H1 (cell line): ENCODE data around the gene DHRS13.

Experiments
- GABPA ChIP-seq: IDR thresholded peaks from 2 replicates; pipeline ENCODE4 v1.6.1; 2011; ENCODE audit warnings: mild to moderate bottlenecking, low read length, moderate library complexity, borderline replicate concordance; ENCODE audit not compliant: insufficient read depth
- MAFK ChIP-seq: IDR thresholded peaks from 2 replicates; pipeline ENCODE4 v1.6.1; 2012; ENCODE audit warnings: low read depth, mild to moderate bottlenecking, improper control_type of control experiment, low read length
- NRF1 ChIP-seq: IDR thresholded peaks from 2 replicates; pipeline ENCODE4 v1.6.1; 2011; ENCODE audit warnings: mild to moderate bottlenecking, low read depth, low read length, improper control_type of control experiment
- POLR2A ChIP-seq, 2 experiments: IDR thresholded peaks; 1 replicate in 1 of 2; 2 replicates in 1 of 2; pipeline ENCODE4 v1.6.1; 2011; ENCODE audit warnings: low read depth in 2 of 2, low read length in 2 of 2, mild to moderate bottlenecking in 2 of 2; ENCODE audit errors: control extremely low read depth in 1 of 2
- POLR2AphosphoS5 ChIP-seq: IDR thresholded peaks from 2 replicates; pipeline ENCODE4 v1.6.1; 2011; ENCODE audit warnings: low read depth, low read length
- TBP ChIP-seq: IDR thresholded peaks from 2 replicates; pipeline ENCODE4 v1.6.1; 2011; ENCODE audit warnings: low read depth, low read length, improper control_type of control experiment
- TF ChIP-seq, protein P1 (sequence below), 3 experiments: IDR thresholded peaks; 1 replicate in 2 of 3; 2 replicates in 1 of 3; pipeline versions ENCODE4 v1.5.1 to v1.6.1; 2011; ENCODE audit warnings: low read length in 3 of 3, mild to moderate bottlenecking in 3 of 3, inconsistent platforms in 2 of 3, low read depth in 1 of 3, moderate library complexity in 1 of 3; ENCODE audit not compliant: insufficient read depth in 1 of 3; ENCODE audit errors: control extremely low read depth in 1 of 3
- TF ChIP-seq, protein P2 (sequence below): IDR thresholded peaks from 2 replicates; pipeline ENCODE4 v1.6.1; 2012; ENCODE audit warnings: inconsistent platforms
- TF ChIP-seq, protein P3 (sequence below): fragments of 300-600 bp; sonication (generic); IDR thresholded peaks from 2 replicates; pipeline ENCODE4 v1.7.1; 2012; ENCODE audit warnings: low read length, moderate library complexity, mild to moderate bottlenecking, inconsistent platforms; ENCODE audit not compliant: insufficient replicate concordance

DNA sequence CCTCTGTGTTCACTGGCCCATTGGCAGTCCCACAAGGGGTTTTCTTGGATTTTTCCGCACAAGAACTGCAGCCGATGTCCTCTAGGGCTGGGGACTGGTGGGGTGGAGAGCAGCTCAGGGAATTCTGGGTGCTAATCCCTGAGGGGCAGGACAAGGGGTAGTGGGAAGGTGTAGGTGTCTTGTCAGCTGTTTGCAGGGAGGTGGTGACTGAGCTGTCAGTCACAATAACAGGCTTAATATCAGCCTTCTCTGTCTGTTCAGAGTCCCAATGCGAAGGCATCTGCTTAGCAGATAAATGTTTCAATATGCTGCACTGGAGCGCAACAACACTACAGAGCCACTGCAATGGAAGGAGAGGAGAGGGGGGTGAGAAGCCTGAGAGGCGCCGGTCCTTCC, 10.1 kb upstream of the DHRS13 start:
- TF ChIP-seq, protein P1, sequence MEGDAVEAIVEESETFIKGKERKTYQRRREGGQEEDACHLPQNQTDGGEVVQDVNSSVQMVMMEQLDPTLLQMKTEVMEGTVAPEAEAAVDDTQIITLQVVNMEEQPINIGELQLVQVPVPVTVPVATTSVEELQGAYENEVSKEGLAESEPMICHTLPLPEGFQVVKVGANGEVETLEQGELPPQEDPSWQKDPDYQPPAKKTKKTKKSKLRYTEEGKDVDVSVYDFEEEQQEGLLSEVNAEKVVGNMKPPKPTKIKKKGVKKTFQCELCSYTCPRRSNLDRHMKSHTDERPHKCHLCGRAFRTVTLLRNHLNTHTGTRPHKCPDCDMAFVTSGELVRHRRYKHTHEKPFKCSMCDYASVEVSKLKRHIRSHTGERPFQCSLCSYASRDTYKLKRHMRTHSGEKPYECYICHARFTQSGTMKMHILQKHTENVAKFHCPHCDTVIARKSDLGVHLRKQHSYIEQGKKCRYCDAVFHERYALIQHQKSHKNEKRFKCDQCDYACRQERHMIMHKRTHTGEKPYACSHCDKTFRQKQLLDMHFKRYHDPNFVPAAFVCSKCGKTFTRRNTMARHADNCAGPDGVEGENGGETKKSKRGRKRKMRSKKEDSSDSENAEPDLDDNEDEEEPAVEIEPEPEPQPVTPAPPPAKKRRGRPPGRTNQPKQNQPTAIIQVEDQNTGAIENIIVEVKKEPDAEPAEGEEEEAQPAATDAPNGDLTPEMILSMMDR (IDR thresholded peaks at IDR 0.05; ENCODE audit: control extremely low read depth in 1 of 3, insufficient read depth in 1 of 3, low read depth in 1 of 3, low read length in 3 of 3), result no peak
- TF ChIP-seq POLR2A (IDR thresholded peaks at IDR 0.05; ENCODE audit: control extremely low read depth in 1 of 2, low read depth in 2 of 2, low read length in 2 of 2) (no peak; a peak in 1 of 3 replicates), GABPA (no peak), TBP (no peak), MAFK (no peak), NRF1 (no peak), POLR2AphosphoS5 (no peak)
- TF ChIP-seq, protein P2, sequence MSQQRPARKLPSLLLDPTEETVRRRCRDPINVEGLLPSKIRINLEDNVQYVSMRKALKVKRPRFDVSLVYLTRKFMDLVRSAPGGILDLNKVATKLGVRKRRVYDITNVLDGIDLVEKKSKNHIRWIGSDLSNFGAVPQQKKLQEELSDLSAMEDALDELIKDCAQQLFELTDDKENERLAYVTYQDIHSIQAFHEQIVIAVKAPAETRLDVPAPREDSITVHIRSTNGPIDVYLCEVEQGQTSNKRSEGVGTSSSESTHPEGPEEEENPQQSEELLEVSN, result no peak
- TF ChIP-seq, protein P3, sequence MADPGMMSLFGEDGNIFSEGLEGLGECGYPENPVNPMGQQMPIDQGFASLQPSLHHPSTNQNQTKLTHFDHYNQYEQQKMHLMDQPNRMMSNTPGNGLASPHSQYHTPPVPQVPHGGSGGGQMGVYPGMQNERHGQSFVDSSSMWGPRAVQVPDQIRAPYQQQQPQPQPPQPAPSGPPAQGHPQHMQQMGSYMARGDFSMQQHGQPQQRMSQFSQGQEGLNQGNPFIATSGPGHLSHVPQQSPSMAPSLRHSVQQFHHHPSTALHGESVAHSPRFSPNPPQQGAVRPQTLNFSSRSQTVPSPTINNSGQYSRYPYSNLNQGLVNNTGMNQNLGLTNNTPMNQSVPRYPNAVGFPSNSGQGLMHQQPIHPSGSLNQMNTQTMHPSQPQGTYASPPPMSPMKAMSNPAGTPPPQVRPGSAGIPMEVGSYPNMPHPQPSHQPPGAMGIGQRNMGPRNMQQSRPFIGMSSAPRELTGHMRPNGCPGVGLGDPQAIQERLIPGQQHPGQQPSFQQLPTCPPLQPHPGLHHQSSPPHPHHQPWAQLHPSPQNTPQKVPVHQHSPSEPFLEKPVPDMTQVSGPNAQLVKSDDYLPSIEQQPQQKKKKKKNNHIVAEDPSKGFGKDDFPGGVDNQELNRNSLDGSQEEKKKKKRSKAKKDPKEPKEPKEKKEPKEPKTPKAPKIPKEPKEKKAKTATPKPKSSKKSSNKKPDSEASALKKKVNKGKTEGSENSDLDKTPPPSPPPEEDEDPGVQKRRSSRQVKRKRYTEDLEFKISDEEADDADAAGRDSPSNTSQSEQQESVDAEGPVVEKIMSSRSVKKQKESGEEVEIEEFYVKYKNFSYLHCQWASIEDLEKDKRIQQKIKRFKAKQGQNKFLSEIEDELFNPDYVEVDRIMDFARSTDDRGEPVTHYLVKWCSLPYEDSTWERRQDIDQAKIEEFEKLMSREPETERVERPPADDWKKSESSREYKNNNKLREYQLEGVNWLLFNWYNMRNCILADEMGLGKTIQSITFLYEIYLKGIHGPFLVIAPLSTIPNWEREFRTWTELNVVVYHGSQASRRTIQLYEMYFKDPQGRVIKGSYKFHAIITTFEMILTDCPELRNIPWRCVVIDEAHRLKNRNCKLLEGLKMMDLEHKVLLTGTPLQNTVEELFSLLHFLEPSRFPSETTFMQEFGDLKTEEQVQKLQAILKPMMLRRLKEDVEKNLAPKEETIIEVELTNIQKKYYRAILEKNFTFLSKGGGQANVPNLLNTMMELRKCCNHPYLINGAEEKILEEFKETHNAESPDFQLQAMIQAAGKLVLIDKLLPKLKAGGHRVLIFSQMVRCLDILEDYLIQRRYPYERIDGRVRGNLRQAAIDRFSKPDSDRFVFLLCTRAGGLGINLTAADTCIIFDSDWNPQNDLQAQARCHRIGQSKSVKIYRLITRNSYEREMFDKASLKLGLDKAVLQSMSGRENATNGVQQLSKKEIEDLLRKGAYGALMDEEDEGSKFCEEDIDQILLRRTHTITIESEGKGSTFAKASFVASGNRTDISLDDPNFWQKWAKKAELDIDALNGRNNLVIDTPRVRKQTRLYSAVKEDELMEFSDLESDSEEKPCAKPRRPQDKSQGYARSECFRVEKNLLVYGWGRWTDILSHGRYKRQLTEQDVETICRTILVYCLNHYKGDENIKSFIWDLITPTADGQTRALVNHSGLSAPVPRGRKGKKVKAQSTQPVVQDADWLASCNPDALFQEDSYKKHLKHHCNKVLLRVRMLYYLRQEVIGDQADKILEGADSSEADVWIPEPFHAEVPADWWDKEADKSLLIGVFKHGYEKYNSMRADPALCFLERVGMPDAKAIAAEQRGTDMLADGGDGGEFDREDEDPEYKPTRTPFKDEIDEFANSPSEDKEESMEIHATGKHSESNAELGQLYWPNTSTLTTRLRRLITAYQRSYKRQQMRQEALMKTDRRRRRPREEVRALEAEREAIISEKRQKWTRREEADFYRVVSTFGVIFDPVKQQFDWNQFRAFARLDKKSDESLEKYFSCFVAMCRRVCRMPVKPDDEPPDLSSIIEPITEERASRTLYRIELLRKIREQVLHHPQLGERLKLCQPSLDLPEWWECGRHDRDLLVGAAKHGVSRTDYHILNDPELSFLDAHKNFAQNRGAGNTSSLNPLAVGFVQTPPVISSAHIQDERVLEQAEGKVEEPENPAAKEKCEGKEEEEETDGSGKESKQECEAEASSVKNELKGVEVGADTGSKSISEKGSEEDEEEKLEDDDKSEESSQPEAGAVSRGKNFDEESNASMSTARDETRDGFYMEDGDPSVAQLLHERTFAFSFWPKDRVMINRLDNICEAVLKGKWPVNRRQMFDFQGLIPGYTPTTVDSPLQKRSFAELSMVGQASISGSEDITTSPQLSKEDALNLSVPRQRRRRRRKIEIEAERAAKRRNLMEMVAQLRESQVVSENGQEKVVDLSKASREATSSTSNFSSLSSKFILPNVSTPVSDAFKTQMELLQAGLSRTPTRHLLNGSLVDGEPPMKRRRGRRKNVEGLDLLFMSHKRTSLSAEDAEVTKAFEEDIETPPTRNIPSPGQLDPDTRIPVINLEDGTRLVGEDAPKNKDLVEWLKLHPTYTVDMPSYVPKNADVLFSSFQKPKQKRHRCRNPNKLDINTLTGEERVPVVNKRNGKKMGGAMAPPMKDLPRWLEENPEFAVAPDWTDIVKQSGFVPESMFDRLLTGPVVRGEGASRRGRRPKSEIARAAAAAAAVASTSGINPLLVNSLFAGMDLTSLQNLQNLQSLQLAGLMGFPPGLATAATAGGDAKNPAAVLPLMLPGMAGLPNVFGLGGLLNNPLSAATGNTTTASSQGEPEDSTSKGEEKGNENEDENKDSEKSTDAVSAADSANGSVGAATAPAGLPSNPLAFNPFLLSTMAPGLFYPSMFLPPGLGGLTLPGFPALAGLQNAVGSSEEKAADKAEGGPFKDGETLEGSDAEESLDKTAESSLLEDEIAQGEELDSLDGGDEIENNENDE, result no peak
